ENCODE results near the gene DGAT2L6. TPM values are rescaled to one million over a fixed set of nuclear protein-coding genes. Genes with fewer than 3 reads are reported as not detected.
"Not testable (repeated sequence)": the region's sequence is repeated elsewhere in the genome, so short reads cannot be mapped to it uniquely, and the experiment has no call there.

DGAT2L6 gene
- total RNA-seq, 1 experiment from 2014 or later: not detected

- no peak for DNase-seq (ENCODE audit: low spot score)
- in situ Hi-C loops (cut with HindIII; ENCODE audit: low sequenced_read_pairs): no loop called here
Measured at GRCh38 chrX:70183091-70183490, 5.8 kb downstream of the DGAT2L6 start.

GRCh38 chrX:70190225-70190624, 12.9 kb downstream of the DGAT2L6 start:
- DNase-seq (ENCODE audit: low spot score): no peak
- in situ Hi-C loops (cut with HindIII; ENCODE audit: low sequenced_read_pairs): no loop called here

GRCh38 chrX:70196961-70197720, 19.9 kb downstream of the DGAT2L6 start:
- DNase-seq (ENCODE audit: low spot score): peak; percentile 24
- in situ Hi-C loops (cut with HindIII; ENCODE audit: low sequenced_read_pairs): no loop called here

- in situ Hi-C loops (cut with HindIII; ENCODE audit: low sequenced_read_pairs): no loop called here
- no peak for DNase-seq (ENCODE audit: low spot score)
Measured at GRCh38 chrX:70201732-70202131, 24.4 kb downstream of the DGAT2L6 start.

- in situ Hi-C loops (cut with HindIII; ENCODE audit: low sequenced_read_pairs): no loop called here
- DNase-seq (ENCODE audit: low spot score): no peak
Measured at GRCh38 chrX:70208479-70208878, 31.2 kb downstream of the DGAT2L6 start.

GRCh38 chrX:70209570-70209969, 32.3 kb downstream of the DGAT2L6 start:
- DNase-seq (ENCODE audit: low spot score); in situ Hi-C loops (cut with HindIII; ENCODE audit: low sequenced_read_pairs): not testable (repeated sequence)

- in situ Hi-C loops (cut with HindIII; ENCODE audit: low sequenced_read_pairs): no loop called here
- no peak for DNase-seq (ENCODE audit: low spot score)
Measured at GRCh38 chrX:70219938-70220764, 42.9 kb downstream of the DGAT2L6 start.

- in situ Hi-C loops (cut with HindIII; ENCODE audit: low sequenced_read_pairs): no loop called here
- DNase-seq (ENCODE audit: low spot score): no peak
Measured at GRCh38 chrX:70226048-70226447, 48.8 kb downstream of the DGAT2L6 start.

GRCh38 chrX:70226687-70227086, 49.4 kb downstream of the DGAT2L6 start:
- DNase-seq (ENCODE audit: low spot score): no peak
- in situ Hi-C loops (cut with HindIII; ENCODE audit: low sequenced_read_pairs): no loop called here

- in situ Hi-C loops (cut with HindIII; ENCODE audit: low sequenced_read_pairs): no loop called here
- no peak for DNase-seq (ENCODE audit: low spot score)
Measured at GRCh38 chrX:70231666-70232065, 54.4 kb downstream of the DGAT2L6 start.

- in situ Hi-C loops (cut with HindIII; ENCODE audit: low sequenced_read_pairs): no loop called here
- DNase-seq (ENCODE audit: low spot score): no peak
Measured at GRCh38 chrX:70234355-70234754, 57.1 kb downstream of the DGAT2L6 start, which contains the start of gene AWAT1. Gene AWAT1 (plus strand): TSS chrX:70234655. CDS start chrX:70234696, 41 bp downstream.

- DNase-seq (ENCODE audit: low spot score): no peak
- in situ Hi-C loops (cut with HindIII; ENCODE audit: low sequenced_read_pairs): no loop called here
Measured at GRCh38 chrX:70240751-70241150, 63.5 kb downstream of the DGAT2L6 start.

- no peak for DNase-seq (ENCODE audit: low spot score)
- in situ Hi-C loops (cut with HindIII; ENCODE audit: low sequenced_read_pairs): no loop called here
Measured at GRCh38 chrX:70241501-70241900, 64.2 kb downstream of the DGAT2L6 start.

GRCh38 chrX:70243601-70244000, 66.3 kb downstream of the DGAT2L6 start:
- in situ Hi-C loops (cut with HindIII; ENCODE audit: low sequenced_read_pairs); DNase-seq (ENCODE audit: low spot score): not testable (repeated sequence)

- DNase-seq (ENCODE audit: low spot score): no peak
- in situ Hi-C loops (cut with HindIII; ENCODE audit: low sequenced_read_pairs): no loop called here
Measured at GRCh38 chrX:70244881-70245280, 67.6 kb downstream of the DGAT2L6 start.

GRCh38 chrX:70247252-70247651, 70.0 kb downstream of the DGAT2L6 start:
- no peak for DNase-seq (ENCODE audit: low spot score)
- in situ Hi-C loops (cut with HindIII; ENCODE audit: low sequenced_read_pairs): no loop called here

- in situ Hi-C loops (cut with HindIII; ENCODE audit: low sequenced_read_pairs): no loop called here
- DNase-seq (ENCODE audit: low spot score): no peak
Measured at GRCh38 chrX:70252491-70252890, 75.2 kb downstream of the DGAT2L6 start.

- DNase-seq (ENCODE audit: low spot score): no peak
- in situ Hi-C loops (cut with HindIII; ENCODE audit: low sequenced_read_pairs): no loop called here
Measured at GRCh38 chrX:70253377-70254062, 76.2 kb downstream of the DGAT2L6 start.

GRCh38 chrX:70254063-70254400, 76.7 kb downstream of the DGAT2L6 start:
- no peak for DNase-seq (ENCODE audit: low spot score)
- in situ Hi-C loops (cut with HindIII; ENCODE audit: low sequenced_read_pairs): no loop called here

- DNase-seq (ENCODE audit: low spot score): no peak
- in situ Hi-C loops (cut with HindIII; ENCODE audit: low sequenced_read_pairs): no loop called here
Measured at GRCh38 chrX:70254909-70255308, 77.6 kb downstream of the DGAT2L6 start.
